Neural cell (in vitro differentiated cells): Measurements from ENCODE around the gene NCKAP5. TPM values are rescaled to one million over a fixed set of nuclear protein-coding genes. Genes with fewer than 3 reads are reported as not detected.

Experiments
- H2AFZ ChIP-seq: fragments of 200-600, 300-800 bp; sonication (generic), shearing (Covaris generic); 2 replicates; pipeline ENCODE4 v1.6.0; 2014; ENCODE audit warnings: low read depth, mild to moderate bottlenecking, antibody characterized with exemption, low read length, moderate library complexity
- H3F3A ChIP-seq: fragments of 200-600 bp; shearing (Covaris generic); 2 replicates; pipeline ENCODE4 v1.6.1; 2016; ENCODE audit warnings: mild to moderate bottlenecking, moderate library complexity, mixed read lengths, antibody characterized with exemption, low read length; ENCODE audit not compliant: insufficient read depth, poor library complexity, severe bottlenecking
- H3K27ac ChIP-seq: fragments of 200-600, 300-800 bp; sonication (generic), shearing (Covaris generic); 2 replicates; pipeline ENCODE4 v1.5.1; 2014; ENCODE audit warnings: mild to moderate bottlenecking, low read length, moderate library complexity
- H3K27me3 ChIP-seq: fragments of 300-800, 200-600 bp; sonication (generic), shearing (Covaris generic); 2 replicates; pipeline ENCODE4 v1.6.0; 2014; ENCODE audit warnings: mild to moderate bottlenecking, low read depth, low read length, moderate library complexity; ENCODE audit not compliant: insufficient read depth
- H3K36me3 ChIP-seq: fragments of 300-800, 200-600 bp; sonication (generic), shearing (Covaris generic); 2 replicates; pipeline ENCODE4 v1.5.1; 2014; ENCODE audit warnings: mild to moderate bottlenecking, antibody characterized with exemption, low read length, moderate library complexity; ENCODE audit not compliant: insufficient read depth
- H3K4me2 ChIP-seq: fragments of 300-800, 200-600 bp; sonication (generic), shearing (Covaris generic); 2 replicates; pipeline ENCODE4 v1.6.0; 2014; ENCODE audit warnings: mild to moderate bottlenecking, low read length
- H3K4me3 ChIP-seq: fragments of 300-800, 200-600 bp; sonication (generic), shearing (Covaris generic); 2 replicates; pipeline ENCODE4 v1.5.1; 2014; ENCODE audit warnings: mild to moderate bottlenecking, low read length, moderate library complexity
- H3K79me2 ChIP-seq: fragments of 200-600 bp; shearing (Covaris generic); replicated peaks from 2 replicates; pipeline ENCODE4 v1.6.0; 2014; ENCODE audit warnings: mild to moderate bottlenecking, low read length, moderate library complexity; ENCODE audit not compliant: insufficient read depth
- H3K9ac ChIP-seq: fragments of 300-800, 200-600 bp; sonication (generic), shearing (Covaris generic); 2 replicates; pipeline ENCODE4 v1.6.1; 2016; ENCODE audit warnings: mild to moderate bottlenecking, low read length, mixed read lengths
- H3K9me2 ChIP-seq: fragments of 200-600 bp; shearing (Covaris generic); 2 replicates; pipeline ENCODE4 v1.6.1; 2016; ENCODE audit warnings: mild to moderate bottlenecking, low read length, mixed read lengths; ENCODE audit not compliant: insufficient read depth
- H3K9me3 ChIP-seq: fragments of 200-600, 300-800 bp; sonication (generic), shearing (Covaris generic); 2 replicates; pipeline ENCODE4 v1.6.1; 2016; ENCODE audit warnings: mild to moderate bottlenecking, mixed run types, low read length, moderate library complexity, mixed read lengths
- H4K20me1 ChIP-seq: fragments of 200-600 bp; shearing (Covaris generic); 2 replicates; pipeline ENCODE4 v1.6.1; 2016; ENCODE audit warnings: mild to moderate bottlenecking, mixed run types; ENCODE audit not compliant: insufficient read depth
- CTCF ChIP-seq: fragments of 450-650 bp; IDR thresholded peaks from 2 replicates; pipeline ENCODE4 v1.5.1; 2014; ENCODE audit warnings: antibody characterized with exemption, mild to moderate bottlenecking, moderate library complexity; ENCODE audit not compliant: poor library complexity, severe bottlenecking
- EP300 ChIP-seq: fragments of 450-650 bp; conservative IDR thresholded peaks from 2 replicates; pipeline ENCODE4 v1.6.1; 2014; ENCODE audit warnings: antibody characterized with exemption, mild to moderate bottlenecking, moderate library complexity; ENCODE audit not compliant: poor library complexity, severe bottlenecking
- EZH2 ChIP-seq: fragments of 200-600, 300-800 bp; shearing (Covaris generic), sonication (generic); IDR thresholded peaks from 2 replicates; pipeline ENCODE4 v1.6.1; 2014; ENCODE audit warnings: antibody characterized with exemption, low read length, borderline replicate concordance, mild to moderate bottlenecking; ENCODE audit not compliant: insufficient read depth, poor library complexity, severe bottlenecking
- MXI1 ChIP-seq: fragments of 450-650 bp; conservative IDR thresholded peaks from 2 replicates; pipeline ENCODE4 v1.6.1; 2014; ENCODE audit warnings: antibody characterized with exemption, mild to moderate bottlenecking; ENCODE audit not compliant: poor library complexity, severe bottlenecking
- POLR2AphosphoS5 ChIP-seq: IDR thresholded peaks from 2 replicates; pipeline ENCODE4 v1.6.1; 2012
- RAD21 ChIP-seq: fragments of 450-650 bp; conservative IDR thresholded peaks from 2 replicates; pipeline ENCODE4 v1.6.1; 2014; ENCODE audit warnings: antibody characterized with exemption, mild to moderate bottlenecking, moderate library complexity
- REST ChIP-seq: IDR thresholded peaks from 2 replicates; pipeline ENCODE4 v1.6.1; 2012; ENCODE audit warnings: borderline replicate concordance
- SMC3 ChIP-seq: fragments of 450-650 bp; conservative IDR thresholded peaks from 2 replicates; pipeline ENCODE4 v1.6.1; 2014; ENCODE audit warnings: antibody characterized with exemption, mild to moderate bottlenecking, moderate library complexity; ENCODE audit not compliant: poor library complexity
- TAF1 ChIP-seq: IDR thresholded peaks from 2 replicates; pipeline ENCODE4 v1.6.1; 2012; ENCODE audit warnings: low read depth
- polyA plus RNA-seq: library from polyadenylated mRNA; depleted of rRNA; stranded (reverse); fragments of >200 nt; gene quantifications from 2 replicates; pipeline ENCODE4 v1.2.3, GENCODE V29; 2014

The NCKAP5 gene
- polyA plus RNA-seq, 1 donor from 2014 or later: 2.4 TPM

DNA sequence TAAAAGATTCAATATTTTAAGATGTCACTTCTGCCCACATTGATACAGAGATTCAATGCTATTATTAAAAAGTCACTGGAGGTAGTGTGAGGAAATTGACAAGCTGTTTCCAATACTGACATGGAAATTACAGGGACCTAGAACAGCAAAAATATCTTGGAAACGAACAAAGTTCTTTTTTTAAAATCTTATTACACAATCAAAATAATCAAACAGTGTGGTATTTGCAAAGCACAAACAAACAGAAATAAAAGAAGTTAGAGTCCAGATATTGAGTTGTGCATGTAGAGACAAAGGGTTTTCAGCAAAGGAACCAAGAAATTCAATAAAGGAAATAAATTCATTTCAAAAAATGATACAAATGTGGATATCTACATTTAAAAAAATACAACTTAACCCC, 369.6 kb downstream of the NCKAP5 start:
- H3K9me2 ChIP-seq: no peaks in the 10 kb centered on the region
- no peak overlapping the region for H3K4me2 ChIP-seq
- no peaks in the 10 kb centered on the region for H3K36me3 ChIP-seq
- H3F3A ChIP-seq: no peaks in the 10 kb centered on the region
- H4K20me1 ChIP-seq: no peaks in the 10 kb centered on the region
- no peak overlapping the region for H3K4me3 ChIP-seq
- no peak for TF ChIP-seq POLR2AphosphoS5
- TF ChIP-seq RAD21: no peak
- no peak for TF ChIP-seq CTCF
- TF ChIP-seq REST: no peak
- no peak for TF ChIP-seq EZH2
- no peak for TF ChIP-seq SMC3
- TF ChIP-seq EP300: no peak
- no peak for TF ChIP-seq MXI1
- no peaks in the 10 kb centered on the region for H3K9me3 ChIP-seq
- H3K27me3 ChIP-seq: no peaks in the 10 kb centered on the region
- H2AFZ ChIP-seq: no peak overlapping the region
- no peak overlapping the region for H3K27ac ChIP-seq
- H3K79me2 ChIP-seq: no peaks in the 10 kb centered on the region
- no peak overlapping the region for H3K9ac ChIP-seq

DNA sequence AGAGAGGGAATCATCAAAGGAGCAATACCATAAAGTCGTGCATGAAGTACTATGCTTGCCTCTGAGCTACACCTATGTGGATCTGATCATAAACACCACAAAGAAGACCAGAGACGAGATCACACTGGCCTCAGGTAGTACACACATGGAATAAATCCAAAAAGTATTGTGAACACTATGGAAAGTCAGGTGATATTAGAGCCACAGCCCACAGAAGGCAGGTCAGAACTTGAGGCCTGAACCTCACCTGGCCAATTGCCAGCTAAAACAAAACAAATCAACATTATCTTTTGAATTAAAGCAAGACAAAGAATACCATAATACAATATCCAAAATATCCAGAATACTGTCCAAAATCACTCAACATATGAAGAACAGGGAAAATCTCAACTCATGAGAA, 371.1 kb downstream of the NCKAP5 start:
- Histone ChIP-seq H3K27ac (no peak overlapping the region), H3K4me2 (no peak overlapping the region), H3F3A (no peaks in the 10 kb centered on the region), H3K9me2 (no peaks in the 10 kb centered on the region), H2AFZ (no peak overlapping the region), H3K9me3 (no peaks in the 10 kb centered on the region), H3K27me3 (no peaks in the 10 kb centered on the region), H4K20me1 (no peaks in the 10 kb centered on the region), H3K4me3 (no peak overlapping the region), H3K36me3 (no peaks in the 10 kb centered on the region), H3K9ac (no peak overlapping the region), H3K79me2 (no peaks in the 10 kb centered on the region)
- TF ChIP-seq EP300 (no peak), SMC3 (no peak), CTCF (no peak), EZH2 (no peak), RAD21 (no peak), REST (no peak), POLR2AphosphoS5 (no peak), MXI1 (no peak), TAF1 (no peak)
